ENCODE results near the gene ZMYM4.

Gene ZMYM4

DNA sequence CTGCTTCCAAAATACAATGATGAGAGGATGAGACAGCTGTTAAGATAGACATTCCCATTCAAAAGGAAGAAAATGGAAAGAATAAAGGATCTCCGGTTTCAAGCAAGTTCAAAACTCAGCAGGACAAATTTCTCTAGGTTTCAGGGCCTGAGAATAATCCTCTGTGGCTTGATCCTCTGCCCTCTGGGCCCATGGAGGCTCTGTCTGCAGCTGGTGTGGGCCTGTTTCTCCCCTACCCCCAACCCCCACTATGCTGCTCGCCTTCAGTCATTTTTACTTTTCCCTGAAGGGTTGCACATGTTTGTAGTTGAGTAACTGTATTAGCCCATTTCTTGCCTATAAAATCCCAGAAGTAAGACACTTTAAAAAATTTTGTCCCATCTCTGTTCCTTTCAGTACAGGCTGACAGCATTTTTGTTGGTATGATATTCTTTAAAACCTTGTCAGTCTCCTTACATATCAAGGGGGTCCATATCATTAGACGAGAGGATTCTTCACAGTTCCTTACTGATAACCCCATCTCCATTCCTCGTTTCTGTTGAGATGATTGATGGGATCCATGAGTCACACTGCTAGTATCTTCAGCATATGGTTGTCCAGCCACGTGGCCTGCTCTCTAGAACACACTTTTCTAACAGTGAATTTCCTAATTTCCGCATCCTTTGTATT, 10.5 kb downstream of the ZMYM4 start:
- no peak for DNase-seq

GRCh38 chr1:35279555-35279904, 11.0 kb downstream of the ZMYM4 start:
- DNase-seq, result no peak

- DNase-seq, result no peak
These were observed 11.5 kb downstream of the ZMYM4 start for GRCh38 chr1:35280006-35280405.

GRCh38 chr1:35281565-35281964, 13.1 kb downstream of the ZMYM4 start:
- no peak for DNase-seq

GRCh38 chr1:35282172-35282571, 13.7 kb downstream of the ZMYM4 start:
- DNase-seq, result no peak

- no peak for DNase-seq
These were observed 16.3 kb downstream of the ZMYM4 start for GRCh38 chr1:35284852-35285251.

GRCh38 chr1:35285771-35286606, 17.5 kb downstream of the ZMYM4 start:
- DNase-seq, result no peak

GRCh38 chr1:35287807-35288640, 19.5 kb downstream of the ZMYM4 start:
- DNase-seq, result no peak

GRCh38 chr1:35288761-35289160, 20.3 kb downstream of the ZMYM4 start:
- no peak for DNase-seq

DNA sequence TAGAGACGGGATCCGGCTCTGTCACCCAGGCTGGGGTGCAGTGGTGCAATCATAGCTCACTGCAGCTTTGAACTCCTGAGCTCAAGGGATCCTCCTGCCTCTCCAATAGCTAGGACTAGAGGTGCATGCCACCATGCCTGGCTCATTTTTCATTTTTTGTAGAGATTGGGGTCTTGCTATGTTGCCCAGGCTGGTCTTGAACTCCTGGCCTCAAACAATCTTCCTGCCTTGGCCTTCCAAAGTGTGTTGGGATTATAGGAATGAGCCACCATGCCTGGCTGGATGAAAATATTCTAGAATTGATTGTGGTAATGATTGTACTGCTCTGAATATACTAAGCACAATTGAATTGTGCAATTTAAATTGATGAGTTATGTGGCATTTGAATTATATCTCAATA, 21.9 kb downstream of the ZMYM4 start:
- no peak for DNase-seq

GRCh38 chr1:35294809-35295208, 26.3 kb downstream of the ZMYM4 start:
- no peak for DNase-seq

- no peak for DNase-seq
These were observed 29.4 kb downstream of the ZMYM4 start for GRCh38 chr1:35297886-35298285.

- peak; percentile 61 for DNase-seq
These were observed 30.0 kb downstream of the ZMYM4 start for GRCh38 chr1:35298464-35298863.

GRCh38 chr1:35300376-35300775, 31.9 kb downstream of the ZMYM4 start:
- DNase-seq, result no peak

DNA sequence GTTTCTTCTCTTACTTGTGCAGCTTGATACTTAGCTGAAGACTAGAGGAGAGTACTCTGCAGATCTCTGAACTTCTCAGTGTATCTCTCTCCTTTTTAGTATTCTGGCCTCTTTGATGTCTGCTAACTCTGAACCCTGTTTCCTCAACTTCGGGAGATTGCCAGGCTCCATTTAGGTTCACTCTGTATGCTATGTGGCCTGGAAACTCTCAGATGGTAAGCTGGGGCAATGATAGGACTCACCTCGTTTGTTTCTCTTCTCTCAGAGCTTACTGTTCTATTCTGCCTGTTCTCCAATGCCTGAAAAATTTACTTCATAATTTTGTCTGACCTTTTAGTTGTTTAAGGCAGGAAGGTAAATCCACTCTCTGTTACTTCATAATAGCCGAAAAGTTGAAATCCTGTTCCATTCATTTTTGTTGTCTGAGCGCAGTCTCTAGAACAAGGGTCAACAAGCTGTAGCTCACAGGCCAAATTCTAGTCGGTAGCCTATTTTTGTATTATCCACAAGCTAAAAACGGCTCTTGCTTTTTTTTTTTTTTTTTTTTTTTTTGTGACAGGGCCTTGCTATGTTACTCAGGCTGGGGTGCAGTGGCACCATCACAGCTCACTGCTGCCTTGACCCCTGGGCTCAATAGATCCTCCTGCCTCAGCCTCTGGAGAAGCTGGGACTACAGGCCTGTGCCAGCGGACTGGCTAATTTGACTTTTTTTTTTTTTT, 33.3 kb downstream of the ZMYM4 start:
- no peak for DNase-seq

GRCh38 chr1:35305383-35305782, 36.9 kb downstream of the ZMYM4 start:
- no peak for DNase-seq

DNA sequence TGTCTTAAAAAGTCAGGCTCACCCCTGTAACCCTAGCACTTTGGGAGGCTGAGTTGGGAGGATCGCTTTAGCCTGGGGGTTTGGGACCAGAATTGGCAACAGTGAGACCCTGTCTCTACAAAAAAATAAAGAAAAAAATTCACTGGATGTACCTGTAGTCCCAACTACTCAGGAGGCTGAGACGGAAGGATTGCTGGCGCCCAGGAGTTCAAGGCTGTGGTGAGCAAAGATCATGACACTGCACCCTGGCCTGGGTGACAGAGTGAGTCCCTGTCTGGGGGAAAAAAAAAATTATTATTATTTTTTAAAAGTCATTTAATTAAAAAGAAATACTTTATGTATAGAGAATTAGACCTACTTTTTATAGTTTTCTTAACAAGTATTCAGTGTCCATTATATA, 47.1 kb downstream of the ZMYM4 start:
- no peak for DNase-seq

GRCh38 chr1:35316264-35316663, 47.8 kb downstream of the ZMYM4 start:
- no peak for DNase-seq

DNA sequence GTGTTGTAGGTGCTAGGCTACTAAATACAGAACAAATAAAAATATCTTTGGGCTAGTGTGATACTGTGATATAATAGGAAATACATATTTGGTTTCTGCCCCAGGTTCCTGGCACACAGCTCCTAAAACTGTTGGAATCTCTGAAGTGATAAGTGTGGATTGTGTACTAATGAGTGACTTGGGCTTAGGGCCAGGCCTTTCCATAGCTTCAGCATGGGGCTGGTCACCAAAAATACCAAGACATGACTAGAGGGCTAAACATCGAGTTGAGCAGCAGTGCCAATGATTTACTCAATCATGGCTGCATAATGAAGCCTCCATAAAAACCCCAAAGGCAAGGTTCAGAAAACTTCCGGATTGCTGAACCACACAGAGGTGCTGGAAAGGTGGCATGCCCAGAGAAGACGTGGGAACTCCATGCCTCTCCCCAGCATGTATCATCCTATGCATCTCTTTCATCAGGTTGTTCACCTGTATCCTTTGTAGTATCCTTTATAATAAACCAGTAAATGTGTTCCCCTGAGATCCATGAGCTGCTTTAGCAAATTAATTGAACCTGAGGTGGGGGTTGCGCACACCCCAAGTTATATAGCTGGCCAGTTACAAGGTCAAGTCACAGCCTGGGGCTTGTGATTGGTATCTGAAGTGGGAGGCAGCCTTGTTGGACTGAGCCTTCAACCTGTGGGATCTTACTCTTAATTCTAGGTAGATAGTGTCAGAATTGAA, 51.6 kb downstream of the ZMYM4 start:
- no peak for DNase-seq

DNA sequence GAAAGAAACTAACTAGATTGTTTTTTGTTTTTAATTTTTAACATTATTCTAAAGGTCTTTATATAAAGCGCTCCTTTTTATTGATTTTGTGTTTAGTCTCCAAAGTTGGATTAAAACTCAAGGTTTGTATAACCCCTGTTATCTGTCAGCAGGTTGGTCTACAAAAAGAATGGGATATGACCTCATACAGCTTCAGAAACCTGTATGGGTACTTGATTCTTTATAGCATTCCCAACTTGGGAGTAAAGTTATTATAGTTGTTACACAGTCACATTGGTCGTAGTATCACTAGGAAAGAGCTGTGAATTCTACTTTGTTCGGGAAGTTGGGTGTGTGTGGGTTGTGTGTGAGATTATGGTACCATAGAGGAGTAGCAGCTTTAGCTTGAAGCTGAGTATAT, 52.4 kb downstream of the ZMYM4 start:
- no peak for DNase-seq

DNA sequence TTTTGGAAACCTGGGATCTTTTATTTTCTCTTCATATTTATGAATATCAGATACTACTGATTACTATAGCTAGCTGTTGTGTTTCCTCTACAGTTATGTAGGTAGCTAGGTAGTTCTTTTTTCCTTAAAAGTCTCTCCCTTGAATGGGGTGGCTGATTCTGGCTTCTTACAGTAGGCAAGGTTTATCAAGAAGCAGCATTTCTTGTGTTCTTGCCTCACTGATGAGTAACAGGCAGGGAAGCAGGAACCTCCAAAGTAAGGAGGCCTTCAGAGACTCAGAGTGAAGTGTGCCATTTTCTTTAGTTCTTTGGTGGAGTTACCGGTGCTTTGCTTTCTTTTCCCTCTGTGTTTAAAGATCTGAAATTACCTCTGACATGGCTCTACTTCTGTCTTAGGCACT, 56.0 kb downstream of the ZMYM4 start:
- no peak for DNase-seq

DNA sequence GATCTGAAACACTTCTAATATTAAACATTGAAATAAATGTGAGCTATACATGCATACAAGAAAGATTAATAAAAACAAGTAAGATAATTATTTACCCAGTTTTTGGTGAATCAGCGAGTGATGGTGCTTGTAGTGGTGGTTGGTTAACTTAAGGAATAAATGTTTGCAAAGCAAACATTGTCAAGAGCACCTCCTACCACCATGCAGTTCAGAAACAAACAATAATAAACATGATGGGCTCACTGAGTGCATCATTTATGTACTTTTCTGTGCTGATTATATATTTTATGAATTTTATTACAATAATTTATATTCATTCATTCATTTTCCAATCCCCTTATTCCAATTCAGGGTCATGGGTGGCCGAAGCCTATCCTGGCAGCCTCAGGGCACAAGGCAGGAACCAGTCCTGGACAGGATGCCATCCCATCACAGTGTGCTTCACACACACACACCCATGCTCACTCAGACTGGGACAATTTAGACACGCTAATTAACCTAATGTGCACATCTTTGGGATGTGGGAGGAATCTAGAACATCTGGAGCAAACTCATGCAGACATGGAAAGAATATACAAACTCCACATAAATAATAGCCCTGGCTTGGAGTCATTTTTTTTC, 57.8 kb downstream of the ZMYM4 start:
- no peak for DNase-seq

Measured in eye (tissue), 1 donor.